ENCODE data around the gene ZNF106. TPM values are rescaled to one million over a fixed set of nuclear protein-coding genes. Genes with fewer than 3 reads are reported as not detected.

ZNF106 gene
- total and polyA plus RNA-seq, 2 of the 4 experiments (the other 2 are of a cell fraction), result 19.2 to 87.5 TPM

- Histone ChIP-seq H4K91ac (ENCODE audit: insufficient read depth, low read depth, low read length) (no peak overlapping the region), H2AFZ (replicated peaks; ENCODE audit: low read length, poor library complexity) (no peak overlapping the region), H2AK9ac (replicated peaks; ENCODE audit: low read depth, low read length, poor library complexity) (no peak overlapping the region), H3K36me3 (ENCODE audit: control insufficient read depth, insufficient read depth, low read length) (no peaks in the 10 kb centered on the region), H3K14ac (replicated peaks; ENCODE audit: low read depth, low read length) (no peak overlapping the region), H3K23ac (ENCODE audit: low read depth, low read length) (no peak overlapping the region), H3K79me1 (ENCODE audit: low read depth in 1 of 2, low read length in 2 of 2) (no peaks in the 10 kb centered on the region), H3K56ac (ENCODE audit: extremely low read depth, insufficient read depth, low read length) (no peak overlapping the region), H3K4me1 (ENCODE audit: control insufficient read depth, insufficient read depth, low read length) (no peaks in the 10 kb centered on the region), H2AK5ac (ENCODE audit: low read depth, low read length) (no peak overlapping the region), H2BK5ac (ENCODE audit: low read depth, low read length, poor library complexity, severe bottlenecking) (no peak overlapping the region), H2BK20ac (ENCODE audit: low read depth, low read length) (no peak overlapping the region), H3K9me1 (ENCODE audit: insufficient read depth, low read length) (no peaks in the 10 kb centered on the region), H3K9me3 (ENCODE audit: control insufficient read depth, insufficient read depth, low read length) (no peaks in the 10 kb centered on the region), H3K4me2 (ENCODE audit: low read depth, low read length) (no peak overlapping the region), H3K9ac (ENCODE audit: low read depth, low read length) (no peak overlapping the region), H2BK15ac (ENCODE audit: low read depth, low read length) (no peak overlapping the region), H3K27ac (ENCODE audit: insufficient read depth, low read length) (no peak overlapping the region), H4K20me1 (ENCODE audit: insufficient read depth, low read length) (no peaks in the 10 kb centered on the region), H4K8ac (ENCODE audit: low read depth in 2 of 2, low read length in 2 of 2) (no peak overlapping the region), H3K27me3 (ENCODE audit: control insufficient read depth, insufficient read depth, low read length) (no peaks in the 10 kb centered on the region), H3K4ac (ENCODE audit: low read depth, low read length) (no peak overlapping the region), H3K18ac (ENCODE audit: low read depth, low read length) (no peak overlapping the region), H3K4me3 (ENCODE audit: insufficient read depth, low read depth, low read length) (no peak overlapping the region), H2BK120ac (ENCODE audit: low read depth, low read length) (no peak overlapping the region), H4K5ac (ENCODE audit: low read depth, low read length) (no peak overlapping the region)
- TF ChIP-seq RAD21 (IDR thresholded peaks at IDR 0.05; ENCODE audit: low read length) (no peak), NFE2L2 (IDR thresholded peaks at IDR 0.05; ENCODE audit: low read depth, low read length) (no peak)
- in situ Hi-C loops (cut with MboI; ENCODE audit: low sequenced_read_pairs), result no loop called here
- intact Hi-C loops (cut with micrococcal nuclease), result no loop called here
- ATAC-seq (ENCODE audit: low read depth) (no peak), DNase-seq (no peak)
- dilution Hi-C loops (cut with HindIII; ENCODE audit: low sequenced_read_pairs, unreplicated experiment), result no loop called here
- ChIA-PET CTCF (no interaction called here), POLR2A (ENCODE audit: unreplicated experiment) (no interaction called here)
- no CpG with 5 or more reads among the region's 3 CpGs for WGBS, 2 experiments (ENCODE audit: extremely low coverage in 2 of 2, insufficient read length in 1 of 2)
- BruUV-seq (replicated peaks), result no TSS peak
Observed at GRCh38 chr15:42363487-42363886, 127.5 kb downstream of the ZNF106 start.

Small RNA genes within 50 kb of the gene (microRNA-seq; reads per million reads assigned to microRNA genes)
- gene RNU6-188P (ENCODE audit: insufficient read depth, insufficient read length), result not detected

Small RNA genes within 50 kb of the gene (small RNA-seq; reads per million reads assigned to genes)
- gene RNU6-188P, result 0 to 1.2 (median 0) reads per million in 5 experiments

Other genes with a start within 250 kb of the ZNF106 start
- 16.7 and 19.2 TPM in 2 replicates for gene GANC, start 217.9 kb downstream of the ZNF106 start, total RNA-seq (2012; rRNA removed)
- 6.7 and 7.1 TPM in 2 replicates for gene GANC, start 217.9 kb downstream of the ZNF106 start, polyA plus RNA-seq (2012; rRNA removed)
- 45.3 and 67.2 TPM in 2 replicates for gene TMEM87A, start 217.7 kb downstream of the ZNF106 start, total RNA-seq (2012; rRNA removed)
- 15.3 and 16.6 TPM in 2 replicates for gene TMEM87A, start 217.7 kb downstream of the ZNF106 start, polyA plus RNA-seq (2012; rRNA removed)
- under 0.01 and 1.4 TPM in 2 replicates for gene CAPN3, start 131.6 kb downstream of the ZNF106 start, total RNA-seq (2012; rRNA removed)
- 1.0 and 1.1 TPM in 2 replicates for gene CAPN3, start 131.6 kb downstream of the ZNF106 start, polyA plus RNA-seq (2012; rRNA removed)
- 36.0 and 72.5 TPM in 2 replicates for gene SNAP23, start 4.5 kb upstream of the ZNF106 start, total RNA-seq (2012; rRNA removed)
- gene SNAP23, start 4.5 kb upstream of the ZNF106 start, polyA plus RNA-seq (2012; rRNA removed), result 37.2 and 45.5 TPM in 2 replicates
- 9.5 and 10.0 TPM in 2 replicates for gene LRRC57, start 57.7 kb upstream of the ZNF106 start, total RNA-seq (2012; rRNA removed)
- 7.4 and 11.3 TPM in 2 replicates for gene LRRC57, start 57.7 kb upstream of the ZNF106 start, polyA plus RNA-seq (2012; rRNA removed)
- gene HAUS2, start 57.7 kb upstream of the ZNF106 start, total RNA-seq (2012; rRNA removed), result 22.4 and 29.2 TPM in 2 replicates
- gene HAUS2, start 57.7 kb upstream of the ZNF106 start, polyA plus RNA-seq (2012; rRNA removed), result 12.3 and 18.4 TPM in 2 replicates
- 3.1 and 3.2 TPM in 2 replicates for gene STARD9, start 84.5 kb upstream of the ZNF106 start, total RNA-seq (2012; rRNA removed)
- gene STARD9, start 84.5 kb upstream of the ZNF106 start, polyA plus RNA-seq (2012; rRNA removed), result 2.0 and 2.2 TPM in 2 replicates
- 4.7 TPM in 2 replicates for gene CDAN1, start 246.0 kb upstream of the ZNF106 start, total RNA-seq (2012; rRNA removed)
- 5.6 and 6.3 TPM in 2 replicates for gene CDAN1, start 246.0 kb upstream of the ZNF106 start, polyA plus RNA-seq (2012; rRNA removed)